ENCODE data around the gene MIER3.

- TF ChIP-seq POLR2AphosphoS5 (IDR thresholded peaks at IDR 0.05; ENCODE audit: low read depth, low read length): no peak
- no peak for TF ChIP-seq RXRA (IDR thresholded peaks at IDR 0.05; ENCODE audit: borderline replicate concordance, low read depth)
- no peak for TF ChIP-seq CTCF (IDR thresholded peaks at IDR 0.05)
- no peak for TF ChIP-seq ZBTB33 (IDR thresholded peaks at IDR 0.05; ENCODE audit: borderline replicate concordance, low read depth)
- TF ChIP-seq TAF1 (IDR thresholded peaks at IDR 0.05; ENCODE audit: borderline replicate concordance, low read depth, low read length): no peak
- TF ChIP-seq JUND (IDR thresholded peaks at IDR 0.05): no peak
- TF ChIP-seq REST (IDR thresholded peaks at IDR 0.05; ENCODE audit: low read depth, low read length): no peak
- no peak for TF ChIP-seq MXI1 (IDR thresholded peaks at IDR 0.05; ENCODE audit: low read depth, low read length)
- no peak for TF ChIP-seq EP300 (IDR thresholded peaks at IDR 0.05; ENCODE audit: borderline replicate concordance in 1 of 2, low read depth in 1 of 2, low read length in 1 of 2)
Observed at GRCh38 chr5:56947052-56947451, 4.9 kb downstream of the MIER3 start.
